ENCODE measurements around the gene ZXDC. TPM values are rescaled to one million over a fixed set of nuclear protein-coding genes. Genes with fewer than 3 reads are reported as not detected.

The ZXDC gene
- polyA plus RNA-seq, 1 donor (not counting 4 experiments of a cell fraction or from before 2014, with no cell fraction given): 10.7 TPM

GRCh38 chr3:126515066-126515706 is 39.5 kb upstream of the ZXDC start:
- dilution Hi-C loops (cut with MboI; ENCODE audit: extremely low pct_ligation_motif_present, low sequenced_read_pairs): no loop called here
- no peak overlapping the region for H3K27ac ChIP-seq (ENCODE audit: control insufficient read depth, insufficient read depth, low read length)
- no peak for FAIRE-seq
- peaks cover under 1% of the 10 kb centered on the region for H3K4me1 ChIP-seq (ENCODE audit: control insufficient read depth, extremely low read depth, insufficient read depth, low read length)
- no peaks in the 10 kb centered on the region for H3K36me3 ChIP-seq (ENCODE audit: control insufficient read depth in 2 of 2, extremely low read depth in 1 of 2, insufficient read depth in 2 of 2, low read length in 2 of 2)
- no peak overlapping the region for H3K9ac ChIP-seq (ENCODE audit: control insufficient read depth, extremely low read depth, insufficient read depth, low read length)
- no peaks in the 10 kb centered on the region for H4K20me1 ChIP-seq (ENCODE audit: control insufficient read depth, extremely low read depth, insufficient read depth, low read length)
- H3K27me3 ChIP-seq (ENCODE audit: control insufficient read depth, extremely low read depth, insufficient read depth, low read length): peaks cover 6% of the 10 kb centered on the region
- H3K4me2 ChIP-seq (ENCODE audit: control insufficient read depth, extremely low read depth, insufficient read depth, low read depth, low read length): no peak overlapping the region
- no peaks in the 10 kb centered on the region for H3K9me3 ChIP-seq (ENCODE audit: control insufficient read depth, low read depth, low read length)
- no peak for TF ChIP-seq EZH2 (IDR thresholded peaks at IDR 0.05; ENCODE audit: low read length)
- no peak for TF ChIP-seq CTCF (optimal IDR thresholded peaks at IDR 0.05 in 1 of 3, IDR thresholded peaks at IDR 0.05 in 1 of 3, conservative IDR thresholded peaks at IDR 0.05 in 1 of 3; ENCODE audit: extremely low read depth in 1 of 3, insufficient read depth in 2 of 3, low read length in 3 of 3)
- H3K79me2 ChIP-seq (ENCODE audit: control insufficient read depth, insufficient read depth, low read length): no peaks in the 10 kb centered on the region
- H3K4me3 ChIP-seq (ENCODE audit: control insufficient read depth in 2 of 3, extremely low read depth in 1 of 3, insufficient read depth in 2 of 3, low read depth in 1 of 3, low read length in 3 of 3): no peak overlapping the region
- DNase-seq (ENCODE audit: low read depth, low spot score): no peak
- no peaks in the 10 kb centered on the region for H3K9me1 ChIP-seq (ENCODE audit: control insufficient read depth, extremely low read depth, insufficient read depth, low read length)
- no peak overlapping the region for H2AFZ ChIP-seq (ENCODE audit: control insufficient read depth, low read length)

- DNase-seq (ENCODE audit: low read depth, low spot score) (no peak), FAIRE-seq (no peak)
- TF ChIP-seq EZH2 (IDR thresholded peaks at IDR 0.05; ENCODE audit: low read length) (no peak), CTCF (optimal IDR thresholded peaks at IDR 0.05 in 1 of 3, IDR thresholded peaks at IDR 0.05 in 1 of 3, conservative IDR thresholded peaks at IDR 0.05 in 1 of 3; ENCODE audit: extremely low read depth in 1 of 3, insufficient read depth in 2 of 3, low read length in 3 of 3) (no peak)
- Histone ChIP-seq H3K36me3 (ENCODE audit: control insufficient read depth in 2 of 2, extremely low read depth in 1 of 2, insufficient read depth in 2 of 2, low read length in 2 of 2) (no peaks in the 10 kb centered on the region), H3K27me3 (ENCODE audit: control insufficient read depth, extremely low read depth, insufficient read depth, low read length) (peaks cover 6% of the 10 kb centered on the region), H4K20me1 (ENCODE audit: control insufficient read depth, extremely low read depth, insufficient read depth, low read length) (no peaks in the 10 kb centered on the region), H2AFZ (ENCODE audit: control insufficient read depth, low read length) (no peak overlapping the region), H3K4me2 (ENCODE audit: control insufficient read depth, extremely low read depth, insufficient read depth, low read depth, low read length) (no peak overlapping the region), H3K4me1 (ENCODE audit: control insufficient read depth, extremely low read depth, insufficient read depth, low read length) (peaks cover 9% of the 10 kb centered on the region), H3K27ac (ENCODE audit: control insufficient read depth, insufficient read depth, low read length) (no peak overlapping the region), H3K9me1 (ENCODE audit: control insufficient read depth, extremely low read depth, insufficient read depth, low read length) (no peaks in the 10 kb centered on the region), H3K79me2 (ENCODE audit: control insufficient read depth, insufficient read depth, low read length) (no peaks in the 10 kb centered on the region), H3K9me3 (ENCODE audit: control insufficient read depth, low read depth, low read length) (no peaks in the 10 kb centered on the region), H3K4me3 (ENCODE audit: control insufficient read depth in 2 of 3, extremely low read depth in 1 of 3, insufficient read depth in 2 of 3, low read depth in 1 of 3, low read length in 3 of 3) (no peak overlapping the region), H3K9ac (ENCODE audit: control insufficient read depth, extremely low read depth, insufficient read depth, low read length) (no peak overlapping the region)
- dilution Hi-C loops (cut with MboI; ENCODE audit: extremely low pct_ligation_motif_present, low sequenced_read_pairs): no loop called here
Observed at GRCh38 chr3:126514161-126514560, 38.5 kb upstream of the ZXDC start.

Data from keratinocyte (primary cell).